ENCODE data around the gene ABR. TPM values are rescaled to one million over a fixed set of nuclear protein-coding genes. Genes with fewer than 3 reads are reported as not detected.
"Not testable (repeated sequence)": the region's sequence is repeated elsewhere in the genome, so short reads cannot be mapped to it uniquely, and the experiment has no call there.

ABR gene
- total RNA-seq, 1 donor = 112 TPM

GRCh38 chr17:1211287-1211686 lies 31.5 kb upstream of the ABR start:
- Histone ChIP-seq H3K27me3 (ENCODE audit: insufficient read depth, low read length) (no peaks in the 10 kb centered on the region), H3K9me3 (ENCODE audit: low read depth, low read length) (no peaks in the 10 kb centered on the region), H3K4me1 (ENCODE audit: insufficient read depth, low read length) (peaks cover 45% of the 10 kb centered on the region), H3K4me3 (ENCODE audit: low read length) (no peak overlapping the region)

GRCh38 chr17:1208966-1209365 lies 29.2 kb upstream of the ABR start:
- no peaks in the 10 kb centered on the region for H3K9me3 ChIP-seq (ENCODE audit: low read depth, low read length)

GRCh38 chr17:1206026-1206777 lies 26.4 kb upstream of the ABR start:
- peaks cover 67% of the 10 kb centered on the region for H3K4me1 ChIP-seq (ENCODE audit: insufficient read depth, low read length)
- no peaks in the 10 kb centered on the region for H3K27me3 ChIP-seq (ENCODE audit: insufficient read depth, low read length)
- H3K4me3 ChIP-seq (ENCODE audit: low read length) = no peak overlapping the region
- no peaks in the 10 kb centered on the region for H3K9me3 ChIP-seq (ENCODE audit: low read depth, low read length)

More at GRCh38 chr17:1208966-1209365, 29.2 kb upstream of the ABR start:
- peaks cover 63% of the 10 kb centered on the region for H3K4me1 ChIP-seq (ENCODE audit: insufficient read depth, low read length)
- no peak overlapping the region for H3K4me3 ChIP-seq (ENCODE audit: low read length)
- no peaks in the 10 kb centered on the region for H3K27me3 ChIP-seq (ENCODE audit: insufficient read depth, low read length)

- Histone ChIP-seq H3K27me3 (ENCODE audit: insufficient read depth, low read length) (no peaks in the 10 kb centered on the region), H3K9me3 (ENCODE audit: low read depth, low read length) (no peaks in the 10 kb centered on the region), H3K4me1 (ENCODE audit: insufficient read depth, low read length) (peaks cover 90% of the 10 kb centered on the region), H3K4me3 (ENCODE audit: low read length) (peak overlapping the region; percentile 22)
These were observed 24.1 kb upstream of the ABR start for GRCh38 chr17:1203967-1204291.

- no peaks in the 10 kb centered on the region for H3K27me3 ChIP-seq (ENCODE audit: insufficient read depth, low read length)
- H3K4me1 ChIP-seq (ENCODE audit: insufficient read depth, low read length) = peaks cover 95% of the 10 kb centered on the region
- H3K4me3 ChIP-seq (ENCODE audit: low read length) = peak overlapping the region; percentile 22
- no peaks in the 10 kb centered on the region for H3K9me3 ChIP-seq (ENCODE audit: low read depth, low read length)
These were observed 23.6 kb upstream of the ABR start for GRCh38 chr17:1203111-1203966.

GRCh38 chr17:1202291-1202690 lies 22.5 kb upstream of the ABR start:
- Histone ChIP-seq H3K9me3 (ENCODE audit: low read depth, low read length) (no peaks in the 10 kb centered on the region), H3K4me1 (ENCODE audit: insufficient read depth, low read length) (peaks cover 95% of the 10 kb centered on the region), H3K4me3 (ENCODE audit: low read length) (no peak overlapping the region), H3K27me3 (ENCODE audit: insufficient read depth, low read length) (no peaks in the 10 kb centered on the region)

GRCh38 chr17:1201132-1201702 lies 21.4 kb upstream of the ABR start:
- Histone ChIP-seq H3K4me3 (ENCODE audit: low read length) (no peak overlapping the region), H3K4me1 (ENCODE audit: insufficient read depth, low read length) (peaks cover 95% of the 10 kb centered on the region), H3K27me3 (ENCODE audit: insufficient read depth, low read length) (no peaks in the 10 kb centered on the region), H3K9me3 (ENCODE audit: low read depth, low read length) (no peaks in the 10 kb centered on the region)

- H3K27me3 ChIP-seq (ENCODE audit: insufficient read depth, low read length); H3K4me3 ChIP-seq (ENCODE audit: low read length); H3K9me3 ChIP-seq (ENCODE audit: low read depth, low read length): not testable (repeated sequence)
- peaks cover 86% of the 10 kb centered on the region for H3K4me1 ChIP-seq (ENCODE audit: insufficient read depth, low read length)
These were observed 19.5 kb upstream of the ABR start for GRCh38 chr17:1199271-1199743.

- Histone ChIP-seq H3K9me3 (ENCODE audit: low read depth, low read length) (no peaks in the 10 kb centered on the region), H3K4me1 (ENCODE audit: insufficient read depth, low read length) (peaks cover 88% of the 10 kb centered on the region), H3K4me3 (ENCODE audit: low read length) (no peak overlapping the region), H3K27me3 (ENCODE audit: insufficient read depth, low read length) (no peaks in the 10 kb centered on the region)
These were observed 18.2 kb upstream of the ABR start for GRCh38 chr17:1197781-1198490.

GRCh38 chr17:1197379-1197778 lies 17.6 kb upstream of the ABR start:
- H3K27me3 ChIP-seq (ENCODE audit: insufficient read depth, low read length) = no peaks in the 10 kb centered on the region
- H3K9me3 ChIP-seq (ENCODE audit: low read depth, low read length) = no peaks in the 10 kb centered on the region
- no peak overlapping the region for H3K4me3 ChIP-seq (ENCODE audit: low read length)
- H3K4me1 ChIP-seq (ENCODE audit: insufficient read depth, low read length) = peaks cover 82% of the 10 kb centered on the region

GRCh38 chr17:1196946-1197345 lies 17.2 kb upstream of the ABR start:
- no peak overlapping the region for H3K4me3 ChIP-seq (ENCODE audit: low read length)
- no peaks in the 10 kb centered on the region for H3K27me3 ChIP-seq (ENCODE audit: insufficient read depth, low read length)
- peaks cover 78% of the 10 kb centered on the region for H3K4me1 ChIP-seq (ENCODE audit: insufficient read depth, low read length)
- no peaks in the 10 kb centered on the region for H3K9me3 ChIP-seq (ENCODE audit: low read depth, low read length)

GRCh38 chr17:1192911-1193699 lies 13.3 kb upstream of the ABR start:
- Histone ChIP-seq H3K9me3 (ENCODE audit: low read depth, low read length) (no peaks in the 10 kb centered on the region), H3K27me3 (ENCODE audit: insufficient read depth, low read length) (no peaks in the 10 kb centered on the region), H3K4me3 (ENCODE audit: low read length) (no peak overlapping the region), H3K4me1 (ENCODE audit: insufficient read depth, low read length) (peaks cover 68% of the 10 kb centered on the region)

GRCh38 chr17:1190751-1191331 lies 11.1 kb upstream of the ABR start:
- H3K9me3 ChIP-seq (ENCODE audit: low read depth, low read length) = no peaks in the 10 kb centered on the region
- peaks cover 60% of the 10 kb centered on the region for H3K4me1 ChIP-seq (ENCODE audit: insufficient read depth, low read length)
- H3K4me3 ChIP-seq (ENCODE audit: low read length) = no peak overlapping the region
- H3K27me3 ChIP-seq (ENCODE audit: insufficient read depth, low read length) = no peaks in the 10 kb centered on the region
